Right lobe of liver (tissue), 4 donors: ENCODE measurements around the gene LARP6.

Experiments
- CTCF ChIP-seq, 4 donors: fragments of 200-600 bp in 3 of 4; fragments of 450-650 bp in 1 of 4; IDR thresholded peaks; one replicate each; pipeline versions ENCODE4 v1.5.1 to v1.8.0; 2016 to 2022; ENCODE audit warnings: antibody characterized with exemption in 4 of 4, mild to moderate bottlenecking in 2 of 4
- POLR2A ChIP-seq: fragments of 450-650 bp; IDR thresholded peaks from one replicate; pipeline ENCODE4 v1.6.1; 2017; ENCODE audit warnings: antibody characterized with exemption, mild to moderate bottlenecking
- donor health status: DM: no; HTN: no; CAD: no.
- donor health status: DM: no; HTN: no; CAD: no.
- donor health status: DM: no; HTN: yes; CAD: no.

GRCh38 chr15:70855764-70856163, 1.8 kb upstream of the LARP6 start:
- TF ChIP-seq CTCF (IDR thresholded peaks at IDR 0.05), result no peak
- no peak for TF ChIP-seq POLR2A
